Activated CD4-positive, alpha-beta T cell treated with anti-CD3 and anti-CD28 coated beads, Interleukin-2, Interleukin-6, amounts not matched to agents 100 ng/mL and 50 ng/mL, durations not matched to agents 16 hours and 8 hours (primary cell): Measurements from ENCODE around the gene CXCL17.
A peak's percentile ranks its signal among the peaks of the same experiment; 100 is the strongest.

Experiments
- DNase-seq: peaks from one replicate; pipeline ENCODE4 v3.0.0-alpha.2; 2020

The CXCL17 gene

DNA sequence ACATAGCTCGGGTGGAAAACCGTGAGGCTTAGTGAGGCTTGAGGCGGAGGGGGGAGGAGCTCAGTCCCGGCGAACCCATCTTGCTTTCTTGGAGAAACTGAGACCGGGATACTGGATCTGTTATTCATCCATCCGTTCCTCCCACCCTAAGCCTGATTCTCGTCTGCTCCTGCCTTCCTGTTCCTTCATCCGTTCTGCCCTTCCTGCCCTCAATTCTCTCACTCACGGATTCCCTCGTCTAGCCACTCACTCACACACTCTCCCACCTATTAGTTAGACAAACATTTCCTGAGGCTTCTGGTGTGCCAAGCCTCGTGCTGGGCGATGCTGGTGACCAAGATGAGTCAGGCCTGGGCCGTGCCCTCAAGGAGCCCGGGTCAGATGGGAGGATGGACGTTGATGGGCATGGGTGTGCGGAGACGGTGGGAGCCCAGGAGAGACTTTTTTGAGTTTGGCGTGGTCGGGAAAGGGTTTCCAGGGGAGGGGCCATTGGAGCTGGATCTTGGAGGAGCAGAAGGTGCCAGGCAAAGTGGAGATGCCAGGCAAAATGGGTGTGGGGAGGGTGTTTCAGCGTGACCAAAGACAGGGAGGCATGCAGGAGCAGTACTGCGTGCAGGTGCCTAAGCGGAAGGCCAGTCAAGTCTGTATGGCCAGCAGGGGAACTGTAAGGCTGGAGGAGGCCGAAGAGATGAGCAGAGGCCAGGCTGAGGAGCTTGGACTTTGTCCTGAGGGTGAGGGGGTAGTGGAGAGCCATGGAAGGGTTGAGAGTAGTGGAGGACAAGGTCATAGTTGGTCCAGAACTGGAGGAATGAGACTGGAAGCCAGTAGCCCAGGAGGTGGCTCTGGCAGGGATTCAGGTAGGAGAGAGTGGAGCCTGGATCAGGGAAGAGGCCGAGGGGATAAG is 45.2 kb downstream of the CXCL17 start:
- DNase-seq: no peak

- peak; percentile 100 for DNase-seq
Observed at GRCh38 chr19:42396381-42397262, 46.1 kb downstream of the CXCL17 start.

GRCh38 chr19:42394751-42395150 is 48.0 kb downstream of the CXCL17 start:
- no peak for DNase-seq

GRCh38 chr19:42392165-42392564 is 50.6 kb downstream of the CXCL17 start:
- DNase-seq: no peak

DNA sequence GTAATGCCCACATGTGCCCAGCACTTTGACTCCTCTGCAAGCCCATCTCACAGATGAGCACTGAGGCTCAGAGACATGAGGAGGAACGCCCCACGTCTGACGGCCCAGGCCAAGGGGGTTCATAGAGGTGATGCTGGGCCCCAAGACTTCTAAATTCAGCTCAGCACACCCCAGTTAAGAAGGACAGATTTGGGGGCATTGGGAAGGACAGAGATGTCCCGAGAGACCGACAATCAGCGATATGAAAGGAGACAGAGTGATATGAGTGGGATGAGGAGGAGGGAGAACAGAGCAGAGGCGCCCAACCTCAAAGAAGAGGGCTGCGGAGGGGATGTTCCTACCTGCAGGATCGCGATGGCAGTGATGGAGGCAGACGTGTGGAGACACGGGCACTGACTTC is 52.8 kb downstream of the CXCL17 start, which contains the start of gene CNFN:
CNFN (minus strand) TSS at position 399 of the 400 bp plus-strand sequence. CDS start 1,260 bp downstream, outside the sequence.
- no peak for DNase-seq

- DNase-seq: no peak
Observed at GRCh38 chr19:42388851-42389489, 53.8 kb downstream of the CXCL17 start.

GRCh38 chr19:42386974-42387707 is 55.6 kb downstream of the CXCL17 start:
- DNase-seq: peak; percentile 63

DNA sequence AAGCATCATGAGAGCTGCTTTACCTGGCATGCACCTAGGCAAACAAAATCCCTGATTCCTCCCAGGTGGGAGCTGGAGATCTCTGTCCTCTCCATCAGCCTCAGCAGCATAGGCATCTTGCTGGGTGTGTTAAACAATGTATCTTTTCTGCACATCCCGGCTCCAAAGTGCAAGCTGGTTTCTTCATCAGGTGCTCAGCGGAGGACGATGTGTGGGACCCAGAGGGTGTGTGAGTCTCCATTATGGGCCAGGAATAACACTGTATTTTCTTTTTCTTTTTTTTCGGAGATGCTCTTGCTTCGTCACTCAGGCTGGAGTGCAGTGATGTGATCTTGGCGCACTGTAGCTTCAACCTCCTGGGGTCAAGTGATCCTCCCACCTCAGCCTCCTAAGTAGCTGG is 62.6 kb downstream of the CXCL17 start:
- DNase-seq: no peak
